Adrenal gland (tissue), 5 donors: ENCODE measurements around the gene AUNIP.

Experiments
- CTCF ChIP-seq, 6 experiments: fragments of 450-650 bp in 4 of 6; fragments of 200-600 bp in 2 of 6; sonication (generic) in 1 of 6; IDR thresholded peaks; 1 replicate in 5 of 6; 2 replicates in 1 of 6; pipeline versions ENCODE4 v1.5.1 to v1.8.0; 2016 to 2021; ENCODE audit warnings: antibody characterized with exemption in 6 of 6, mild to moderate bottlenecking in 2 of 6, moderate library complexity in 1 of 6
- POLR2A ChIP-seq, 2 donors: fragments of 450-650 bp; IDR thresholded peaks; one replicate each; pipeline ENCODE4 v1.6.1; 2017; ENCODE audit warnings: antibody characterized with exemption in 2 of 2, mild to moderate bottlenecking in 2 of 2, moderate library complexity in 1 of 2
- donor health status: DM: no; HTN: no; CAD: no.

GRCh38 chr1:25808481-25809244, 50.6 kb downstream of the AUNIP start:
- TF ChIP-seq CTCF (IDR thresholded peaks at IDR 0.05): no peak
- no peak for TF ChIP-seq POLR2A (IDR thresholded peaks at IDR 0.05)
